H1 (cell line): Measurements from ENCODE around the gene CAPNS1. TPM values are rescaled to one million over a fixed set of nuclear protein-coding genes. Genes with fewer than 3 reads are reported as not detected.

Source experiments
- CTCF ChIA-PET: fragments of 300-600 bp; sonication (Branson Sonifier 250); formaldehyde crosslinking; loops from one replicate; lab custom pipeline; 2021; ENCODE audit not compliant: partially characterized antibody; lab: Charles Lee
- POLR2A ChIA-PET: fragments of 300-600 bp; sonication (Branson Sonifier 250); formaldehyde crosslinking; loops from one replicate; lab custom pipeline; 2021; ENCODE audit warnings: inconsistent platforms; ENCODE audit not compliant: partially characterized antibody; lab: Charles Lee
- DNase-seq, 2 experiments: peaks; one replicate each; pipeline versions ENCODE4 v3.0.0 to v3.0.0-alpha.2; 2010 to 2022; ENCODE audit warnings: low spot score in 2 of 2, low read depth in 1 of 2, mixed read lengths in 1 of 2
- FAIRE-seq: peaks from 2 replicates; lab custom pipeline; 2011; peaks lifted over from hg19 to GRCh38; lab: Jason Lieb, UNC
- H2AFZ ChIP-seq: 2 replicates; pipeline ENCODE4 v1.8.1; 2012; ENCODE audit warnings: low read length, inconsistent platforms
- H2AK5ac ChIP-seq: 2 replicates; pipeline ENCODE4 v1.6.1; 2013; ENCODE audit warnings: low read depth, low read length
- H2BK120ac ChIP-seq: replicated peaks from 2 replicates; pipeline ENCODE3; 2013; ENCODE audit warnings: low read depth, low read length, inconsistent platforms
- H2BK12ac ChIP-seq: 2 replicates; pipeline ENCODE4 v1.6.1; 2013; ENCODE audit warnings: low read depth, low read length
- H2BK15ac ChIP-seq: 2 replicates; pipeline ENCODE4 v1.6.1; 2013; ENCODE audit warnings: low read length
- H2BK20ac ChIP-seq: 2 replicates; pipeline ENCODE4 v1.6.1; 2013; ENCODE audit warnings: low read length
- H2BK5ac ChIP-seq: 2 replicates; pipeline ENCODE4 v1.6.1; 2013; ENCODE audit warnings: low read depth, low read length
- H3K14ac ChIP-seq: 2 replicates; pipeline ENCODE4 v1.6.1; 2013; ENCODE audit warnings: inconsistent platforms; ENCODE audit not compliant: insufficient read length
- H3K18ac ChIP-seq: 2 replicates; pipeline ENCODE4 v1.6.1; 2013; ENCODE audit warnings: low read length; ENCODE audit errors: extremely low read depth
- H3K23ac ChIP-seq: 2 replicates; pipeline ENCODE4 v1.6.1; 2013; ENCODE audit warnings: inconsistent platforms; ENCODE audit not compliant: insufficient read length
- H3K23me2 ChIP-seq: 2 replicates; pipeline ENCODE4 v1.6.1; 2013; ENCODE audit warnings: low read depth, low read length
- H3K27ac ChIP-seq: 2 replicates; pipeline ENCODE4 v1.6.1; 2011; ENCODE audit warnings: low read depth, low read length, inconsistent platforms
- H3K27me3 ChIP-seq, 4 experiments: replicated peaks in 1 of 4; 1 replicate in 1 of 4; 2 replicates in 3 of 4; pipeline versions ENCODE4 v1.6.1 to v1.8.1; 2011 to 2013; ENCODE audit warnings: low read length in 3 of 4, mild to moderate bottlenecking in 3 of 4, inconsistent platforms in 2 of 4, mixed read lengths in 2 of 4, moderate library complexity in 1 of 4; ENCODE audit not compliant: control insufficient read depth in 3 of 4, insufficient read depth in 3 of 4; ENCODE audit errors: extremely low read depth in 1 of 4
- H3K36me3 ChIP-seq, 4 experiments: 2 replicates each; pipeline versions ENCODE4 v1.6.1 to v1.8.1; 2011 to 2013; ENCODE audit warnings: mild to moderate bottlenecking in 4 of 4, low read length in 3 of 4, moderate library complexity in 2 of 4, control low read depth in 1 of 4, inconsistent platforms in 1 of 4; ENCODE audit not compliant: insufficient read depth in 4 of 4, control insufficient read depth in 2 of 4
- H3K4ac ChIP-seq: replicated peaks from 2 replicates; pipeline ENCODE3; 2013; ENCODE audit warnings: low read length, low read depth, mixed read lengths, inconsistent platforms; ENCODE audit not compliant: insufficient read length
- H3K4me1 ChIP-seq, 4 experiments: replicated peaks in 1 of 4; 1 replicate in 1 of 4; 2 replicates in 3 of 4; pipeline versions ENCODE4 v1.6.1 to v1.8.1; 2011 to 2013; ENCODE audit warnings: low read length in 3 of 4, inconsistent platforms in 2 of 4, mixed read lengths in 1 of 4; ENCODE audit not compliant: insufficient read depth in 4 of 4, control insufficient read depth in 3 of 4
- H3K4me2 ChIP-seq, 2 experiments: 2 replicates each; pipeline versions ENCODE4 v1.6.1 to v1.8.1; 2011 to 2013; ENCODE audit warnings: low read depth in 2 of 2, low read length in 2 of 2, control low read depth in 1 of 2, inconsistent platforms in 1 of 2, mild to moderate bottlenecking in 1 of 2; ENCODE audit not compliant: insufficient read depth in 1 of 2
- H3K4me3 ChIP-seq, 4 experiments: fragments of 200-600, 300-600 bp in 1 of 4; sonication (generic), shearing (Covaris generic), sonication (Bioruptor Twin) in 1 of 4; 2 replicates each; pipeline versions ENCODE4 v1.5.1 to v1.8.1; 2011 to 2016; ENCODE audit warnings: low read length in 4 of 4, low read depth in 3 of 4, control low read depth in 2 of 4, inconsistent platforms in 2 of 4, mild to moderate bottlenecking in 2 of 4, mixed read lengths in 1 of 4, moderate library complexity in 1 of 4; ENCODE audit not compliant: insufficient read depth in 2 of 4; ENCODE audit errors: extremely low read depth in 1 of 4
- H3K56ac ChIP-seq: replicated peaks from 2 replicates; pipeline ENCODE3; 2013; ENCODE audit warnings: low read depth, mild to moderate bottlenecking, mixed read lengths, low read length, inconsistent platforms; ENCODE audit not compliant: insufficient read length
- H3K79me1 ChIP-seq: 2 replicates; pipeline ENCODE4 v1.6.1; 2013; ENCODE audit warnings: low read depth, low read length, control low read depth
- H3K79me2 ChIP-seq, 2 experiments: 2 replicates each; pipeline versions ENCODE4 v1.6.1 to v1.8.1; 2012 to 2013; ENCODE audit warnings: low read length in 2 of 2, mild to moderate bottlenecking in 2 of 2, inconsistent platforms in 1 of 2; ENCODE audit not compliant: insufficient read depth in 2 of 2, control insufficient read depth in 1 of 2
- H3K9ac ChIP-seq, 4 experiments: replicated peaks in 1 of 4; 1 replicate in 1 of 4; 2 replicates in 3 of 4; pipeline versions ENCODE4 v1.6.1 to v1.8.1; 2011 to 2013; ENCODE audit warnings: low read depth in 3 of 4, low read length in 3 of 4, control low read depth in 2 of 4, mild to moderate bottlenecking in 2 of 4, moderate library complexity in 2 of 4, inconsistent platforms in 1 of 4; ENCODE audit errors: extremely low read depth in 1 of 4
- H3K9me3 ChIP-seq, 2 experiments: 2 replicates each; pipeline versions ENCODE4 v1.6.1 to v1.8.1; 2012 to 2013; ENCODE audit warnings: mild to moderate bottlenecking in 2 of 2, moderate library complexity in 2 of 2, control low read depth in 1 of 2, inconsistent platforms in 1 of 2, low read depth in 1 of 2, low read length in 1 of 2, mixed read lengths in 1 of 2; ENCODE audit not compliant: insufficient read depth in 2 of 2
- H4K20me1 ChIP-seq, 2 experiments: replicated peaks in 1 of 2; 2 replicates each; pipeline versions ENCODE3 to v1.8.1; 2011 to 2013; ENCODE audit warnings: inconsistent platforms in 2 of 2, low read length in 2 of 2, mild to moderate bottlenecking in 1 of 2; ENCODE audit not compliant: insufficient read depth in 2 of 2, control insufficient read depth in 1 of 2
- H4K5ac ChIP-seq: 2 replicates; pipeline ENCODE4 v1.6.1; 2013; ENCODE audit warnings: low read length, low read depth, mixed read lengths, inconsistent platforms; ENCODE audit not compliant: insufficient read length
- H4K8ac ChIP-seq: 2 replicates; pipeline ENCODE4 v1.8.0; 2013; ENCODE audit warnings: mild to moderate bottlenecking, moderate library complexity, low read length, inconsistent platforms; ENCODE audit not compliant: insufficient read depth; ENCODE audit errors: extremely low read depth
- H4K91ac ChIP-seq: replicated peaks from 2 replicates; pipeline ENCODE3; 2013; ENCODE audit warnings: low read length, mixed read lengths, inconsistent platforms; ENCODE audit not compliant: insufficient read length
- ATF2 ChIP-seq: IDR thresholded peaks from 2 replicates; pipeline ENCODE4 v1.6.1; 2012; ENCODE audit warnings: low read length, inconsistent platforms
- ATF3 ChIP-seq: IDR thresholded peaks from 2 replicates; pipeline ENCODE4 v1.6.1; 2011; ENCODE audit warnings: low read depth, mild to moderate bottlenecking, low read length; ENCODE audit not compliant: insufficient read depth
- BRCA1 ChIP-seq: IDR thresholded peaks from 2 replicates; pipeline ENCODE4 v1.6.1; 2012; ENCODE audit warnings: low read depth, low read length, improper control_type of control experiment
- CBX5 ChIP-seq: fragments of 300-800, 300-1000 bp; sonication (generic); IDR thresholded peaks from 2 replicates; pipeline ENCODE4 v1.7.1; 2016; ENCODE audit warnings: antibody characterized with exemption, low read length, low read depth
- CREB1 ChIP-seq: IDR thresholded peaks from 2 replicates; pipeline ENCODE4 v1.6.1; 2012; ENCODE audit warnings: inconsistent platforms
- CTCF ChIP-seq, 3 experiments: IDR thresholded peaks; 1 replicate in 2 of 3; 2 replicates in 1 of 3; pipeline versions ENCODE4 v1.5.1 to v1.6.1; 2011; ENCODE audit warnings: low read length in 3 of 3, mild to moderate bottlenecking in 3 of 3, inconsistent platforms in 2 of 3, low read depth in 1 of 3, moderate library complexity in 1 of 3; ENCODE audit not compliant: insufficient read depth in 1 of 3; ENCODE audit errors: control extremely low read depth in 1 of 3
- KDM5A ChIP-seq: fragments of 200-600 bp; IDR thresholded peaks from 2 replicates; pipeline ENCODE4 v1.7.1; 2012; ENCODE audit warnings: mild to moderate bottlenecking, low read length, inconsistent platforms, mixed read lengths
- SP1 ChIP-seq: IDR thresholded peaks from 2 replicates; pipeline ENCODE4 v1.6.1; 2011; ENCODE audit warnings: low read depth, low read length
- SUZ12 ChIP-seq: fragments of 200-600 bp; sonication (generic); IDR thresholded peaks from 2 replicates; pipeline ENCODE4 v1.6.1; 2012; ENCODE audit warnings: mild to moderate bottlenecking, inconsistent platforms, low read length, moderate library complexity, mixed read lengths
- WGBS, 2 experiments: shearing (Covaris generic) in 1 of 2; methylation state at CpG; one replicate each; pipeline versions ENCODE4 v1.1.6 to v1.1.7; 2013 to 2015; ENCODE audit warnings: low lambda C conversion rate in 2 of 2, mixed read lengths in 2 of 2, inconsistent platforms in 1 of 2, low coverage in 1 of 2, missing lambda C conversion rate in 1 of 2; ENCODE audit not compliant: insufficient replicate concordance in 2 of 2, insufficient coverage in 1 of 2, insufficient read length in 1 of 2; ENCODE audit errors: extremely low coverage in 1 of 2, missing lambda C conversion rate in 1 of 2; 5-methylcytosine and 5-hydroxymethylcytosine counted together
- polyA plus RNA-seq, 7 experiments: library from polyadenylated mRNA; depleted of rRNA in 3 of 7; stranded (reverse) in 5 of 7; unstranded in 2 of 7; fragments of >200 nt in 5 of 7; fragments of 200-250 nt in 2 of 7; gene quantifications; 1 replicate in 5 of 7; 2 replicates in 1 of 7; 4 replicates in 1 of 7; pipeline versions ENCODE4 v1.2.1 to v1.2.3, GENCODE V29; 2011 to 2013; ENCODE audit warnings: missing spikeins in 2 of 7, mixed read lengths in 2 of 7
- total RNA-seq: library from RNA; stranded (reverse); fragmentation: NEBNext Ultra II Directional; extraction: Animal tissue kit (Norgen Biotek cat#: 25700); gene quantifications from 2 replicates; pipeline ENCODE4 v1.2.1, GENCODE V29; 2021

Gene CAPNS1
- total and polyA plus RNA-seq, 2 of the 8 experiments (the other 6 are each of a cell fraction or from before 2014, with no cell fraction given) = 382 to 438 TPM

- FAIRE-seq (no peak), DNase-seq (no peak)
- no peaks in the 10 kb centered on the region for H3K79me2 ChIP-seq
- H2BK5ac ChIP-seq = no peak overlapping the region
- no peak overlapping the region for H2AFZ ChIP-seq
- H3K18ac ChIP-seq = no peak overlapping the region
- H2BK20ac ChIP-seq = no peak overlapping the region
- H3K36me3 ChIP-seq = peaks cover 12 to 37% (median 32%) of the 10 kb centered on the region in 4 experiments; a peak in 7 of 8 replicates
- H4K20me1 ChIP-seq = peaks cover 0 to 3% of the 10 kb centered on the region in 2 experiments
- no peak overlapping the region for H3K56ac ChIP-seq
- no peak overlapping the region for H3K23ac ChIP-seq
- H3K9me3 ChIP-seq = no peaks in the 10 kb centered on the region
- no peak overlapping the region for H2AK5ac ChIP-seq
- H3K9ac ChIP-seq = no peak overlapping the region
- no peak overlapping the region for H2BK15ac ChIP-seq
- WGBS, 2 experiments = 93% methylated on average over 6 of the region's 6 CpGs; no CpG with 5 or more reads in 1 of the 2 experiments
- H3K27ac ChIP-seq = no peak overlapping the region
- H3K14ac ChIP-seq = no peak overlapping the region
- H2BK120ac ChIP-seq = no peak overlapping the region
- H3K27me3 ChIP-seq = no peaks in the 10 kb centered on the region
- no peaks in the 10 kb centered on the region; the same call in 1 of the 2 replicates for H3K79me1 ChIP-seq
- ChIA-PET CTCF (interaction anchor here (1.3 to 1.4 kb wide), 2 partner anchors 45 to 48 kb away, joined by 3 read pairs; no protein-coding TSS in a partner anchor), POLR2A (interaction anchor here (1.0 to 1.3 kb wide), 2 partner anchors 13 to 43 kb away, joined by 3 read pairs; no protein-coding TSS in a partner anchor)
- no peak overlapping the region for H2BK12ac ChIP-seq
- no peak overlapping the region for H4K8ac ChIP-seq
- no peaks in the 10 kb centered on the region for H3K23me2 ChIP-seq
- no peak overlapping the region for H3K4me3 ChIP-seq
- no peak overlapping the region for H4K91ac ChIP-seq
- no peak overlapping the region for H3K4me2 ChIP-seq
- peaks cover 5 to 16% (median 10%) of the 10 kb centered on the region in 4 experiments for H3K4me1 ChIP-seq
- no peak overlapping the region for H4K5ac ChIP-seq
- H3K4ac ChIP-seq = no peak overlapping the region
- TF ChIP-seq BRCA1 (no peak), SUZ12 (no peak), CBX5 (no peak), ATF2 (no peak), SP1 (no peak), CTCF (IDR thresholded peaks at IDR 0.05; ENCODE audit: control extremely low read depth in 1 of 3, insufficient read depth in 1 of 3, low read depth in 1 of 3, low read length in 3 of 3) (no peak), KDM5A (no peak), ATF3 (no peak), CREB1 (no peak)
These were observed 33.4 kb upstream of the CAPNS1 start for GRCh38 chr19:36106441-36106840.
